ENCODE data around the gene IKZF3.
"Not testable (repeated sequence)": the region's sequence is repeated elsewhere in the genome, so short reads cannot be mapped to it uniquely, and the experiment has no call there.

The IKZF3 gene

DNA sequence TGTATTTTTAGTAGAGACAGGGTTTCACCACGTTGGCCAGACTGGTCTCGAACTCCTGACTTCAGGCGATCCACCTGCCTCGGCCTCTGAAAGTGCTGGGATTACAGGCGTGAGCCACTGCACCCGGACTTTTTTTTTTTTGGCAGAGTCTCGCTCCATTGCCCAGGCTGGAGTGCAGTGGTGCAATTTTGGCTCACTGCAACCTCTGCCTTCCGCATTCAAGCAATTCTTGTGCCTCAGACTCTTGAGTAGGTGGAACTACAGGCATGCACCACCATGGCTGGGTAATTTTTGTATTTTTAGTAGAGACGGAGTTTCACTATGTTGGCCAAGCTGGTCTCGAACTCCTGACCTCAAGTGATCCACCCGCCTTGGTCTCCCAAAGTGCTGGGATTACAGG, 153.0 kb downstream of the IKZF3 start:
- H3K27ac ChIP-seq (ENCODE audit: extremely low read depth, low read depth, low read length); H3K4me1 ChIP-seq (ENCODE audit: control insufficient read depth, insufficient read depth, low read length); H3K9me3 ChIP-seq (ENCODE audit: control insufficient read depth, insufficient read depth, low read depth, low read length); H3K4me3 ChIP-seq (ENCODE audit: low read depth, low read length): not testable (repeated sequence)
- POLR2A ChIA-PET: interaction anchor here (0.7 kb wide), 1 partner anchor 23 kb away, joined by 3 read pairs; the partner anchor contains the start of gene PGAP3
- CTCF ChIA-PET: interaction anchor here (0.5 to 0.6 kb wide), 3 partner anchors 10 to 43 kb away, joined by 3 to 5 read pairs (median 5); no protein-coding TSS in a partner anchor
- H3K36me3 ChIP-seq (ENCODE audit: control insufficient read depth in 2 of 2, insufficient read depth in 1 of 2, low read length in 2 of 2): peaks cover 12 to 87% of the 10 kb centered on the region in 2 experiments

DNA sequence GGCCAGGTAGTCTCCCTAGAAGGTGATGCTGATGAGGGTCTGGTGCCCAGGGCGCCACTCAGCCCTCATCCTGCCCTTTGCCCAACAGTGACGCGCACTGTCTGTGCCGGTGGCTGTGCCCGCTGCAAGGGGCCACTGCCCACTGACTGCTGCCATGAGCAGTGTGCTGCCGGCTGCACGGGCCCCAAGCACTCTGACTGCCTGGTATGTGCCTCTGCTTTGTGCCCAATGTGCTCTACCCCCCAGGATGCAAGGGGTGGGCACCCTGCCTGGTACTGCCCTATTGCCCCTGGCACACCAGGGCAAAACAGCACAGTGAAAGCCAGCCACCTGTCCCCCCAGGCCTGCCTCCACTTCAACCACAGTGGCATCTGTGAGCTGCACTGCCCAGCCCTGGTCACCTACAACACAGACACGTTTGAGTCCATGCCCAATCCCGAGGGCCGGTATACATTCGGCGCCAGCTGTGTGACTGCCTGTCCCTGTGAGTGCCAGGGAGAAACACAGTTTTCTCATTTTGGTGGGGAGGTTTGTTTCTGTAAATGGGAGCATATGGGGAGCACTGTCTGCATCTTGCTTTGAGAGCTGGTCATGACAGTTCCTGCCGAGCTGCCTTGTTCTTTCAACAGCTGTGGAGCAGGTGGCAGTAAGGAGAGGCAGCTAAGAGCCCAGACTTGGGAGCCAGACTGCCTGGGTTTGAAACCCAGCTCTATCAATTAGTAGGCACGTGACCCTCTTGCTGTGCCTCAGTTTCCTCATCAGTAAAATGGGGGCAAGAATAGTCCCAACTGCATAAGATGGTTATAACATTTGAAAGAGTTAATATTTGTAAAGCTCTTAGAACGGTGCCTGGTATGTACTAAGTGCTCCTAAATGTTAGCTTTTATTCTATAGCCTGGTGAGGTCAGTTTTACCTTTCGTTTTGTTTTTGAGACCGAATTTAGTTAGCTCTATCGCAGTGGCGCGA, 153.8 kb downstream of the IKZF3 start:
- H3K9me3 ChIP-seq (ENCODE audit: control insufficient read depth, insufficient read depth, low read depth, low read length): no peaks in the 10 kb centered on the region
- ChIA-PET POLR2A (interaction anchor here (0.7 kb wide), 1 partner anchor 22 kb away, joined by 3 read pairs; the partner anchor contains the start of gene PGAP3), CTCF (interaction anchor here (0.5 to 0.8 kb wide), 4 partner anchors 9 to 44 kb away, joined by 3 to 5 read pairs (median 4); no protein-coding TSS in a partner anchor)
- no peak overlapping the region for H3K27ac ChIP-seq (ENCODE audit: extremely low read depth, low read depth, low read length)
- H3K4me3 ChIP-seq (ENCODE audit: low read depth, low read length): no peak overlapping the region
- peaks cover 12 to 82% of the 10 kb centered on the region in 2 experiments for H3K36me3 ChIP-seq (ENCODE audit: control insufficient read depth in 2 of 2, insufficient read depth in 1 of 2, low read length in 2 of 2)
- H3K4me1 ChIP-seq (ENCODE audit: control insufficient read depth, insufficient read depth, low read length): no peaks in the 10 kb centered on the region
- TF ChIP-seq ZXDB (tag by site-specific recombination; IDR thresholded peaks at IDR 0.05): no peak
- TF ChIP-seq, protein P1, sequence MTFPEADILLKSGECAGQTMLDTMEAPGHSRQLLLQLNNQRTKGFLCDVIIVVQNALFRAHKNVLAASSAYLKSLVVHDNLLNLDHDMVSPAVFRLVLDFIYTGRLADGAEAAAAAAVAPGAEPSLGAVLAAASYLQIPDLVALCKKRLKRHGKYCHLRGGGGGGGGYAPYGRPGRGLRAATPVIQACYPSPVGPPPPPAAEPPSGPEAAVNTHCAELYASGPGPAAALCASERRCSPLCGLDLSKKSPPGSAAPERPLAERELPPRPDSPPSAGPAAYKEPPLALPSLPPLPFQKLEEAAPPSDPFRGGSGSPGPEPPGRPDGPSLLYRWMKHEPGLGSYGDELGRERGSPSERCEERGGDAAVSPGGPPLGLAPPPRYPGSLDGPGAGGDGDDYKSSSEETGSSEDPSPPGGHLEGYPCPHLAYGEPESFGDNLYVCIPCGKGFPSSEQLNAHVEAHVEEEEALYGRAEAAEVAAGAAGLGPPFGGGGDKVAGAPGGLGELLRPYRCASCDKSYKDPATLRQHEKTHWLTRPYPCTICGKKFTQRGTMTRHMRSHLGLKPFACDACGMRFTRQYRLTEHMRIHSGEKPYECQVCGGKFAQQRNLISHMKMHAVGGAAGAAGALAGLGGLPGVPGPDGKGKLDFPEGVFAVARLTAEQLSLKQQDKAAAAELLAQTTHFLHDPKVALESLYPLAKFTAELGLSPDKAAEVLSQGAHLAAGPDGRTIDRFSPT (tag by site-specific recombination; IDR thresholded peaks at IDR 0.05): peak; percentile 84

DNA sequence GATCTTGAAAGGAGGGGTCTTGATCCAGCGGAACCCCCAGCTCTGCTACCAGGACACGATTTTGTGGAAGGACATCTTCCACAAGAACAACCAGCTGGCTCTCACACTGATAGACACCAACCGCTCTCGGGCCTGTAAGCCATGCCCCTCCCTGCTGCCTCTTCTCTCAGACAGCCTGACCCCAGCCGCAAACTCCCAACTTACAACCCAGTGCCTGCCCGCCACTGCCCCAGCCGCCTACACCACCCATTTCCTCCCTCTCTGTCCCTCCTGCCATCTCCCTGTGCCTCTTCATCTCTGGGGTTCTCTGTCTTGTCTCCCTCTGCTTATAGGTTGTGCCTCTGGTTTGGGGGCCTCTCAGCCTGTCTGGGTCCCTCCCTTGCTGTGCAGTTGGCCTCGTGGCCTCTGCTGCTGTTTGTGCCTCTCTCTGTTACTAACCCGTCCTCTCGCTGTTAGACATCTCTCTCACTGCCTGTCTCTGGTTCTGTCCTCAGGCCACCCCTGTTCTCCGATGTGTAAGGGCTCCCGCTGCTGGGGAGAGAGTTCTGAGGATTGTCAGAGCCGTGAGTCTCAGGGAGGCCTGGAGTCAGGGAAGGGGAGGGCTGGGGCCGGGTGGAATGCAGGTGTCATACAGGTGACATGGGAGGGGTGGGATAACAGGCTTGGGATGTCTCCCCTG, 154.7 kb downstream of the IKZF3 start:
- ChIA-PET CTCF (no interaction called here), POLR2A (interaction anchor here (1.3 to 1.7 kb wide), 2 partner anchors 10 to 22 kb away, joined by 3 to 4 read pairs; partner anchors contain the start of genes ERBB2 and PGAP3)
- H3K9me3 ChIP-seq (ENCODE audit: control insufficient read depth, insufficient read depth, low read depth, low read length): no peaks in the 10 kb centered on the region
- H3K4me3 ChIP-seq (ENCODE audit: low read depth, low read length): no peak overlapping the region
- no peak overlapping the region for H3K27ac ChIP-seq (ENCODE audit: extremely low read depth, low read depth, low read length)
- no peaks in the 10 kb centered on the region for H3K4me1 ChIP-seq (ENCODE audit: control insufficient read depth, insufficient read depth, low read length)
- TF ChIP-seq EGR2 (tag by site-specific recombination; IDR thresholded peaks at IDR 0.05; ENCODE audit: low read depth): peak; percentile 36; the same call in 1 of the 2 replicates
- TF ChIP-seq, protein P2, sequence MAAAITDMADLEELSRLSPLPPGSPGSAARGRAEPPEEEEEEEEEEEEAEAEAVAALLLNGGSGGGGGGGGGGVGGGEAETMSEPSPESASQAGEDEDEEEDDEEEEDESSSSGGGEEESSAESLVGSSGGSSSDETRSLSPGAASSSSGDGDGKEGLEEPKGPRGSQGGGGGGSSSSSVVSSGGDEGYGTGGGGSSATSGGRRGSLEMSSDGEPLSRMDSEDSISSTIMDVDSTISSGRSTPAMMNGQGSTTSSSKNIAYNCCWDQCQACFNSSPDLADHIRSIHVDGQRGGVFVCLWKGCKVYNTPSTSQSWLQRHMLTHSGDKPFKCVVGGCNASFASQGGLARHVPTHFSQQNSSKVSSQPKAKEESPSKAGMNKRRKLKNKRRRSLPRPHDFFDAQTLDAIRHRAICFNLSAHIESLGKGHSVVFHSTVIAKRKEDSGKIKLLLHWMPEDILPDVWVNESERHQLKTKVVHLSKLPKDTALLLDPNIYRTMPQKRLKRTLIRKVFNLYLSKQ (tag by site-specific recombination; IDR thresholded peaks at IDR 0.05; ENCODE audit: borderline replicate concordance): no peak
- peaks cover 9 to 77% of the 10 kb centered on the region in 2 experiments for H3K36me3 ChIP-seq (ENCODE audit: control insufficient read depth in 2 of 2, insufficient read depth in 1 of 2, low read length in 2 of 2)
